Stimulated activated naive CD8-positive, alpha-beta T cell treated with anti-CD3 and anti-CD28 coated beads, Interleukin-15, amount 100 ng/mL, for 72 hours (primary cell): ENCODE data around the gene GDNF.
"Not testable (repeated sequence)": the region's sequence is repeated elsewhere in the genome, so short reads cannot be mapped to it uniquely, and the experiment has no call there.

Experiments used
- ATAC-seq: fragments of 150-1000 bp; cut with Tn5 transposase; 2 replicates; pipeline ENCODE4 v1.10.0; 2021; ENCODE audit warnings: mild to moderate bottlenecking, moderate library complexity
- DNase-seq, 2 donors: peaks; one replicate each; pipeline ENCODE4 v3.0.0; 2021 to 2022
- H3K27ac Mint-ChIP-seq, 2 donors: one replicate each; pipeline ENCODE4 v1.8.0; 2022; ENCODE audit warnings: mild to moderate bottlenecking in 2 of 2, mixed read lengths in 2 of 2, moderate library complexity in 2 of 2
- H3K27me3 Mint-ChIP-seq: one replicate; pipeline ENCODE4 v1.8.0; 2022; ENCODE audit warnings: mixed read lengths
- H3K4me1 Mint-ChIP-seq: one replicate; pipeline ENCODE4 v1.8.0; 2022; ENCODE audit warnings: mild to moderate bottlenecking, mixed read lengths
- H3K4me3 Mint-ChIP-seq, 2 donors: one replicate each; pipeline ENCODE4 v1.8.0; 2022; ENCODE audit warnings: mild to moderate bottlenecking in 2 of 2, mixed read lengths in 2 of 2, moderate library complexity in 1 of 2
- H3K9me3 Mint-ChIP-seq, 2 donors: one replicate each; pipeline ENCODE4 v1.8.0; 2022; ENCODE audit warnings: mixed read lengths in 2 of 2

The GDNF gene

GRCh38 chr5:37811866-37812265, 28.0 kb downstream of the GDNF start:
- peaks cover 0 to 15% of the 10 kb centered on the region in 2 donors for H3K9me3 Mint-ChIP-seq
- ATAC-seq = no peak
- no peak overlapping the region for H3K27ac Mint-ChIP-seq
- H3K4me3 Mint-ChIP-seq = no peak overlapping the region
- H3K4me1 Mint-ChIP-seq = no peaks in the 10 kb centered on the region
- peaks cover 22% of the 10 kb centered on the region for H3K27me3 Mint-ChIP-seq
- no peak for DNase-seq

GRCh38 chr5:37810311-37810710, 29.5 kb downstream of the GDNF start:
- Mint-ChIP-seq H3K27me3 (peaks cover 23% of the 10 kb centered on the region), H3K9me3 (peaks cover 0 to 13% of the 10 kb centered on the region in 2 donors), H3K4me1 (no peaks in the 10 kb centered on the region), H3K27ac (no peak overlapping the region), H3K4me3 (no peak overlapping the region)
- ATAC-seq = no peak
- no peak for DNase-seq

- Mint-ChIP-seq H3K9me3 (peaks cover 0 to 11% of the 10 kb centered on the region in 2 donors), H3K4me3 (no peak overlapping the region), H3K27ac (no peak overlapping the region), H3K4me1 (no peaks in the 10 kb centered on the region), H3K27me3 (peaks cover 21% of the 10 kb centered on the region)
- ATAC-seq (no peak), DNase-seq (no peak)
Observed at GRCh38 chr5:37808945-37809344, 30.9 kb downstream of the GDNF start.

- no peaks in the 10 kb centered on the region for H3K4me1 Mint-ChIP-seq
- ATAC-seq (no peak), DNase-seq (no peak)
- no peak overlapping the region for H3K4me3 Mint-ChIP-seq
- H3K9me3 Mint-ChIP-seq = peaks cover 0 to 11% of the 10 kb centered on the region in 2 donors
- peaks cover 21% of the 10 kb centered on the region for H3K27me3 Mint-ChIP-seq
- no peak overlapping the region for H3K27ac Mint-ChIP-seq
Observed at GRCh38 chr5:37807621-37808301, 32.1 kb downstream of the GDNF start.

- Mint-ChIP-seq H3K27me3 (peaks cover 21% of the 10 kb centered on the region), H3K9me3 (peaks cover 0 to 11% of the 10 kb centered on the region in 2 donors), H3K27ac (peak overlapping the region in 1 of 2 donors; percentile 77), H3K4me3 (no peak overlapping the region), H3K4me1 (no peaks in the 10 kb centered on the region)
- ATAC-seq (no peak), DNase-seq (no peak)
Observed at GRCh38 chr5:37807015-37807414, 32.8 kb downstream of the GDNF start.

GRCh38 chr5:37806476-37806875, 33.4 kb downstream of the GDNF start:
- no peak overlapping the region for H3K27ac Mint-ChIP-seq
- H3K4me3 Mint-ChIP-seq = no peak overlapping the region
- H3K9me3 Mint-ChIP-seq = peaks cover 0 to 11% of the 10 kb centered on the region in 2 donors
- peaks cover 21% of the 10 kb centered on the region for H3K27me3 Mint-ChIP-seq
- no peak for DNase-seq
- H3K4me1 Mint-ChIP-seq = no peaks in the 10 kb centered on the region
- ATAC-seq = no peak

- peaks cover 0 to 11% of the 10 kb centered on the region in 2 donors for H3K9me3 Mint-ChIP-seq
- peaks cover 21% of the 10 kb centered on the region for H3K27me3 Mint-ChIP-seq
- no peak overlapping the region for H3K4me3 Mint-ChIP-seq
- no peak for ATAC-seq
- H3K4me1 Mint-ChIP-seq = no peaks in the 10 kb centered on the region
- DNase-seq = no peak
- no peak overlapping the region for H3K27ac Mint-ChIP-seq
Observed at GRCh38 chr5:37806016-37806415, 33.8 kb downstream of the GDNF start.

GRCh38 chr5:37804401-37804800, 35.4 kb downstream of the GDNF start:
- no peak for ATAC-seq
- no peak overlapping the region for H3K27ac Mint-ChIP-seq
- no peak for DNase-seq
- peaks cover 0 to 11% of the 10 kb centered on the region in 2 donors for H3K9me3 Mint-ChIP-seq
- H3K27me3 Mint-ChIP-seq = peaks cover 29% of the 10 kb centered on the region
- H3K4me1 Mint-ChIP-seq = no peaks in the 10 kb centered on the region
- no peak overlapping the region for H3K4me3 Mint-ChIP-seq

- no peak for DNase-seq
- no peak for ATAC-seq
- Mint-ChIP-seq H3K27me3 (peaks cover 22% of the 10 kb centered on the region), H3K27ac (no peak overlapping the region), H3K4me3 (no peak overlapping the region), H3K4me1 (no peaks in the 10 kb centered on the region), H3K9me3 (peaks cover 0 to 11% of the 10 kb centered on the region in 2 donors)
Observed at GRCh38 chr5:37803487-37803886, 36.4 kb downstream of the GDNF start.

GRCh38 chr5:37801521-37801920, 38.3 kb downstream of the GDNF start:
- Mint-ChIP-seq H3K4me3 (no peak overlapping the region), H3K4me1 (no peaks in the 10 kb centered on the region), H3K27ac (no peak overlapping the region), H3K9me3 (peaks cover 5 to 10% of the 10 kb centered on the region in 2 donors), H3K27me3 (peaks cover 27% of the 10 kb centered on the region)
- no peak for ATAC-seq
- DNase-seq = no peak

GRCh38 chr5:37799865-37800421, 39.9 kb downstream of the GDNF start:
- Mint-ChIP-seq H3K9me3 (peaks cover 5 to 9% of the 10 kb centered on the region in 2 donors), H3K27me3 (peaks cover 15% of the 10 kb centered on the region), H3K27ac (no peak overlapping the region), H3K4me1 (no peaks in the 10 kb centered on the region), H3K4me3 (no peak overlapping the region)
- ATAC-seq = no peak
- no peak for DNase-seq

- H3K4me3 Mint-ChIP-seq, H3K27ac Mint-ChIP-seq, DNase-seq, H3K4me1 Mint-ChIP-seq, ATAC-seq: not testable (repeated sequence)
- Mint-ChIP-seq H3K9me3 (peaks cover 16 to 40% of the 10 kb centered on the region in 2 donors), H3K27me3 (peaks cover 40% of the 10 kb centered on the region)
Observed at GRCh38 chr5:37796435-37796834, 43.4 kb downstream of the GDNF start.

GRCh38 chr5:37795292-37795691, 44.5 kb downstream of the GDNF start:
- H3K27ac Mint-ChIP-seq, ATAC-seq, DNase-seq, H3K4me3 Mint-ChIP-seq, H3K4me1 Mint-ChIP-seq: not testable (repeated sequence)
- Mint-ChIP-seq H3K9me3 (peaks cover 17 to 43% of the 10 kb centered on the region in 2 donors), H3K27me3 (peaks cover 38% of the 10 kb centered on the region)

- Mint-ChIP-seq H3K4me3 (no peak overlapping the region), H3K27me3 (peaks cover 54% of the 10 kb centered on the region), H3K9me3 (peaks cover 17 to 43% of the 10 kb centered on the region in 2 donors), H3K27ac (no peak overlapping the region), H3K4me1 (no peaks in the 10 kb centered on the region)
- DNase-seq (no peak), ATAC-seq (no peak)
Observed at GRCh38 chr5:37792975-37793631, 46.7 kb downstream of the GDNF start.

GRCh38 chr5:37791321-37791720, 48.5 kb downstream of the GDNF start:
- no peak for ATAC-seq
- H3K4me3 Mint-ChIP-seq = no peak overlapping the region
- no peak for DNase-seq
- no peaks in the 10 kb centered on the region for H3K4me1 Mint-ChIP-seq
- peak overlapping the region in 1 of 2 donors; percentile 9 for H3K27ac Mint-ChIP-seq
- H3K9me3 Mint-ChIP-seq = peaks cover 12 to 35% of the 10 kb centered on the region in 2 donors
- H3K27me3 Mint-ChIP-seq = peaks cover 47% of the 10 kb centered on the region

- Mint-ChIP-seq H3K27me3 (peaks cover 54% of the 10 kb centered on the region), H3K4me1 (no peaks in the 10 kb centered on the region), H3K4me3 (no peak overlapping the region), H3K9me3 (peaks cover 15 to 38% of the 10 kb centered on the region in 2 donors), H3K27ac (no peak overlapping the region)
- DNase-seq = no peak
- no peak for ATAC-seq
Observed at GRCh38 chr5:37789991-37790390, 49.9 kb downstream of the GDNF start.
